ENCODE results near the gene GPATCH1. TPM values are rescaled to one million over a fixed set of nuclear protein-coding genes. Genes with fewer than 3 reads are reported as not detected.

The GPATCH1 gene, protein sequence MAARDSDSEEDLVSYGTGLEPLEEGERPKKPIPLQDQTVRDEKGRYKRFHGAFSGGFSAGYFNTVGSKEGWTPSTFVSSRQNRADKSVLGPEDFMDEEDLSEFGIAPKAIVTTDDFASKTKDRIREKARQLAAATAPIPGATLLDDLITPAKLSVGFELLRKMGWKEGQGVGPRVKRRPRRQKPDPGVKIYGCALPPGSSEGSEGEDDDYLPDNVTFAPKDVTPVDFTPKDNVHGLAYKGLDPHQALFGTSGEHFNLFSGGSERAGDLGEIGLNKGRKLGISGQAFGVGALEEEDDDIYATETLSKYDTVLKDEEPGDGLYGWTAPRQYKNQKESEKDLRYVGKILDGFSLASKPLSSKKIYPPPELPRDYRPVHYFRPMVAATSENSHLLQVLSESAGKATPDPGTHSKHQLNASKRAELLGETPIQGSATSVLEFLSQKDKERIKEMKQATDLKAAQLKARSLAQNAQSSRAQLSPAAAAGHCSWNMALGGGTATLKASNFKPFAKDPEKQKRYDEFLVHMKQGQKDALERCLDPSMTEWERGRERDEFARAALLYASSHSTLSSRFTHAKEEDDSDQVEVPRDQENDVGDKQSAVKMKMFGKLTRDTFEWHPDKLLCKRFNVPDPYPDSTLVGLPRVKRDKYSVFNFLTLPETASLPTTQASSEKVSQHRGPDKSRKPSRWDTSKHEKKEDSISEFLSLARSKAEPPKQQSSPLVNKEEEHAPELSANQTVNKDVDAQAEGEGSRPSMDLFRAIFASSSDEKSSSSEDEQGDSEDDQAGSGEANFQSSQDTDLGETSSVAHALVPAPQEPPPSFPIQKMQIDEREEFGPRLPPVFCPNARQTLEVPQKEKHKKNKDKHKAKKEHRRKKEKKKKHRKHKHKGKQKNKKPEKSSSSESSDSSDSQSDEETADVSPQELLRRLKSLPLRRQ
- 15.1 and 15.2 TPM in 2 replicates for total RNA-seq (2013; cell fraction: nucleolus; rRNA removed)
- total RNA-seq (2014; rRNA removed), result 5.9 and 6.6 TPM in 2 replicates
- total RNA-seq (2014; rRNA removed; fragmentation: Illumina TruSeq; extraction: Trizol), result 6.5 and 7.2 TPM in 2 replicates
- 5.7 and 7.2 TPM in 2 replicates for total RNA-seq (2021)
- 3.9 TPM for polyA plus RNA-seq (2011; ENCODE audit: low read depth)
- polyA plus RNA-seq (2011; rRNA removed), result 7.0 and 7.8 TPM in 2 replicates
- 4.4 and 5.5 TPM in 2 replicates for polyA plus RNA-seq (2011; cell fraction: cytosol; rRNA removed)
- 9.6 and 10.7 TPM in 2 replicates for polyA plus RNA-seq (2011; cell fraction: nucleus; rRNA removed)
- polyA plus RNA-seq (2012), result 5.1 and 5.8 TPM in 2 replicates
- polyA plus RNA-seq (2014; fragmentation: Illumina TruSeq; extraction: Trizol), result 7.2 and 8.4 TPM in 2 replicates
- polyA plus RNA-seq (2014; fragmentation: Nextera tagmentation; extraction: Ambion mirVana), result 1 to 10 TPM; 4.5 to 5.3 TPM
- polyA plus RNA-seq (2014; rRNA removed), result 5.9 and 6.3 TPM in 2 replicates
- 1 to 10 TPM; 8.0 to 9.6 TPM for polyA plus RNA-seq (2016; fragmentation: Nextera tagmentation; extraction: Ambion mirVana)
- 8.6 and 14.8 TPM in 2 replicates for polyA minus RNA-seq (2011; rRNA and poly(A)+ RNA removed)
- polyA minus RNA-seq (2011; cell fraction: cytosol; rRNA and poly(A)+ RNA removed), result 2.1 and 6.3 TPM in 2 replicates
- 7.5 and 11.0 TPM in 2 replicates for polyA minus RNA-seq (2011; cell fraction: nucleus; rRNA and poly(A)+ RNA removed)
- Bru-seq, nascent RNA, result percentile 57 among the genes with signal in this experiment
- percentile 58 among the genes with signal in this experiment for BruChase-seq, experiment 1, labeled RNA remaining after a 6-hour chase
- percentile 59 among the genes with signal in this experiment for BruChase-seq, experiment 2, labeled RNA remaining after a 2-hour chase
- long read RNA-seq, experiment 1, partial matches to known transcripts, result 2 of 2 reads
- long read RNA-seq, experiment 1, other reads (novel, unspliced or antisense), result 0 of 2 reads
- long read RNA-seq, experiment 2, transcript GPATCH1-201 (20 exons, 3,492 nt), result major isoform, 6 of 50 reads
- long read RNA-seq, experiment 2, partial matches to known transcripts, result 38 of 50 reads
- long read RNA-seq, experiment 2, other reads (novel, unspliced or antisense), result 6 of 50 reads

DNA sequence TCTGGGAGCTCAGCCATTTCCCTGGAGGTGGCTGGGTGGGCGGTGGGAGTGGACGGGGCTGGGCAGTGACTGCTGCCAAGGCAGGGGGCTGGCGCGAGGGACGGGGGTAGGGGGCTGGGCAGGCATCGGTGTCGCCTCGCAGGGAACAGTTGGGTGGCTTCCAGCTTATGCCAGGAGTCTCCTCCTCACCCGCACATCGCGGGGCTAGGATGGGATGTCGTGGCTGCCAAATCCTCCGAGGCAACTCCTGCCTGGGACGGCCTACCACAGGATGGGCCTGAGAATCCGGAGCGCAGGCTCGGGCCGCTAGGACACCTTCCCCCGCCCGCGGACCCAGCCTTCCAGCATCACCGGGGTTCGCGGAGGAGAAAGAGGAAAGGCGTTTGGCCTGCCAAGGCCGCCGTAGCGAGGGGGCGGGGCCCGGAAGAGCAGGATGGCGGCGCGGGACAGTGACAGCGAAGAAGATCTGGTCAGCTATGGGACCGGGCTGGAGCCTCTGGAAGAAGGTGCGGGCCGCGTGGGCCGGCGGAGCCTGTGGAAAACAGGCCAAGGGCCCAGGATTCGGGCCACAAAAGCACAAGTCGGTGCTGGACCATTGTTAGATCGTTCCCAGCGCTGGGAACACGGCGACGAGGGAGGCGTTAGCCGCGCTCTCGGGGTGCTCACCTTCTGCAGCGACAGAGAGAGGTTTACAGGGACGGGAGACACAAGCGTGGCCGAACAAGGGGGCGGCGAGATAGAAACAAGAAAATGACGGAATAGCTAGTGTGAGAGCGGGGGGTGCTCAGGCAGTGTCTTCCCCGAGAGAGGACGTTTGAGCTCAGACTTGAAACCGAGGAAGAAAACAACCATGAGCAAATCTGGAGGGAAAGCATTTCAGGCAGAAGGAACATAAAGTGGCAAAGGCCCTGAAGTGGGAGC lies at the start of gene GPATCH1:
GPATCH1 (plus strand) TSS at position 421 of the 921 bp plus-strand sequence; CDS start at position 434, 13 bp downstream.
- ChIA-PET RAD21 (ENCODE audit: unreplicated experiment) (interaction anchor here (1.3 kb wide), 1 partner anchor 96 kb away, joined by 3 read pairs; no protein-coding TSS in a partner anchor), POLR2A (interaction anchor here (0.6 kb wide), 1 partner anchor 1278 kb away, joined by 3 read pairs; no protein-coding TSS in a partner anchor), SMC1A (ENCODE audit: uncharacterized antibody, unreplicated experiment) (no interaction called here), CTCF (interaction anchor here (0.6 to 1.4 kb wide), 4 partner anchors 96 to 506 kb away, joined by 3 read pairs; no protein-coding TSS in a partner anchor)
- no peaks in the 10 kb centered on the region for H3K9me3 ChIP-seq (replicated peaks; ENCODE audit: control insufficient read depth, insufficient read depth, low read length)
- TSS peak; percentile 89 for BruUV-seq (replicated peaks)
- ATAC-seq, result peak; percentile 97
- H3K9ac ChIP-seq (ENCODE audit: control insufficient read depth, insufficient read depth, low read length), result peak within 1 kb of the TSS; percentile 94
- H3K4me3 ChIP-seq, result peak within 1 kb of the TSS; percentile 81
- no peaks in the 10 kb centered on the region for H3K27me3 ChIP-seq (replicated peaks in 1 of 2; ENCODE audit: control insufficient read depth in 2 of 2, insufficient read depth in 2 of 2, low read length in 1 of 2)
- no peaks in the 10 kb centered on the region for H4K20me1 ChIP-seq (ENCODE audit: control insufficient read depth, insufficient read depth)
- peaks cover 13% of the 10 kb centered on the region for H3K79me2 ChIP-seq (ENCODE audit: control insufficient read depth, insufficient read depth, low read length)
- in situ Hi-C loops (cut with MboI), result no loop called here
- intact Hi-C loops (cut with micrococcal nuclease; ENCODE audit: unreplicated experiment), result no loop called here
- peak within 1 kb of the TSS; percentile 96 for H3K4me2 ChIP-seq (ENCODE audit: control insufficient read depth, insufficient read depth)
- DNase-seq (ENCODE audit: low read depth, low spot score), result peak; percentile 35
- no peaks in the 10 kb centered on the region for H3K36me3 ChIP-seq (ENCODE audit: control insufficient read depth in 2 of 2, insufficient read depth in 2 of 2, low read length in 1 of 2)
- FAIRE-seq, result peak; percentile 93
- WGBS (ENCODE audit: insufficient coverage, insufficient replicate concordance, low lambda C conversion rate, missing lambda C conversion rate), result under 1% methylated on average over 62 of the region's 62 CpGs
- H3K27ac ChIP-seq (ENCODE audit: control insufficient read depth, insufficient read depth), result peak within 1 kb of the TSS; percentile 83
- H2AFZ ChIP-seq (ENCODE audit: control insufficient read depth, low read depth, low read length), result peak within 1 kb of the TSS; percentile 99
- peaks cover 9% of the 10 kb centered on the region for H3K4me1 ChIP-seq (ENCODE audit: control insufficient read depth, insufficient read depth, low read length)
- TF ChIP-seq ZNF207 (IDR thresholded peaks at IDR 0.05; ENCODE audit: borderline replicate concordance), result peak; percentile 92
- TF ChIP-seq CEBPB (IDR thresholded peaks at IDR 0.05; ENCODE audit: borderline replicate concordance in 1 of 2, low read depth in 2 of 2, low read length in 2 of 2), result no peak
- TF ChIP-seq LARP7 (IDR thresholded peaks at IDR 0.05), result peak; percentile 76
- TF ChIP-seq, protein P1, sequence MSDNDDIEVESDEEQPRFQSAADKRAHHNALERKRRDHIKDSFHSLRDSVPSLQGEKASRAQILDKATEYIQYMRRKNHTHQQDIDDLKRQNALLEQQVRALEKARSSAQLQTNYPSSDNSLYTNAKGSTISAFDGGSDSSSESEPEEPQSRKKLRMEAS (IDR thresholded peaks at IDR 0.05; ENCODE audit: low read depth, low read length), result no peak
- peak; percentile 67; the same call in 1 of the 2 replicates for TF ChIP-seq PML (IDR thresholded peaks at IDR 0.05; ENCODE audit: low read length)
- TF ChIP-seq BCL11A (IDR thresholded peaks at IDR 0.05; ENCODE audit: low read depth, low read length), result 0 out of 2 replicates have a peak, but pooled peaks have one; percentile 18
- no peak for TF ChIP-seq SMC3 (IDR thresholded peaks at IDR 0.05; ENCODE audit: borderline replicate concordance, low read length)
- TF ChIP-seq IRF4 (IDR thresholded peaks at IDR 0.05; ENCODE audit: low read depth, low read length), result peak; percentile 5; the same call in 1 of the 2 replicates
- 0 out of 2 replicates have a peak, but pooled peaks have one; percentile 41 for TF ChIP-seq TBL1XR1 (IDR thresholded peaks at IDR 0.05; ENCODE audit: low read depth, low read length)
- TF ChIP-seq ASH2L (IDR thresholded peaks at IDR 0.05; ENCODE audit: borderline replicate concordance, low read depth), result 0 out of 2 replicates have a peak, but pooled peaks have one; percentile 32
- TF ChIP-seq, protein P2, sequence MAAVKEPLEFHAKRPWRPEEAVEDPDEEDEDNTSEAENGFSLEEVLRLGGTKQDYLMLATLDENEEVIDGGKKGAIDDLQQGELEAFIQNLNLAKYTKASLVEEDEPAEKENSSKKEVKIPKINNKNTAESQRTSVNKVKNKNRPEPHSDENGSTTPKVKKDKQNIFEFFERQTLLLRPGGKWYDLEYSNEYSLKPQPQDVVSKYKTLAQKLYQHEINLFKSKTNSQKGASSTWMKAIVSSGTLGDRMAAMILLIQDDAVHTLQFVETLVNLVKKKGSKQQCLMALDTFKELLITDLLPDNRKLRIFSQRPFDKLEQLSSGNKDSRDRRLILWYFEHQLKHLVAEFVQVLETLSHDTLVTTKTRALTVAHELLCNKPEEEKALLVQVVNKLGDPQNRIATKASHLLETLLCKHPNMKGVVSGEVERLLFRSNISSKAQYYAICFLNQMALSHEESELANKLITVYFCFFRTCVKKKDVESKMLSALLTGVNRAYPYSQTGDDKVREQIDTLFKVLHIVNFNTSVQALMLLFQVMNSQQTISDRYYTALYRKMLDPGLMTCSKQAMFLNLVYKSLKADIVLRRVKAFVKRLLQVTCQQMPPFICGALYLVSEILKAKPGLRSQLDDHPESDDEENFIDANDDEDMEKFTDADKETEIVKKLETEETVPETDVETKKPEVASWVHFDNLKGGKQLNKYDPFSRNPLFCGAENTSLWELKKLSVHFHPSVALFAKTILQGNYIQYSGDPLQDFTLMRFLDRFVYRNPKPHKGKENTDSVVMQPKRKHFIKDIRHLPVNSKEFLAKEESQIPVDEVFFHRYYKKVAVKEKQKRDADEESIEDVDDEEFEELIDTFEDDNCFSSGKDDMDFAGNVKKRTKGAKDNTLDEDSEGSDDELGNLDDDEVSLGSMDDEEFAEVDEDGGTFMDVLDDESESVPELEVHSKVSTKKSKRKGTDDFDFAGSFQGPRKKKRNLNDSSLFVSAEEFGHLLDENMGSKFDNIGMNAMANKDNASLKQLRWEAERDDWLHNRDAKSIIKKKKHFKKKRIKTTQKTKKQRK (IDR thresholded peaks at IDR 0.05; ENCODE audit: low read depth, low read length), result no peak
